Measurements from ENCODE around the gene NCAPD2.
"Not testable (repeated sequence)": the region's sequence is repeated elsewhere in the genome, so short reads cannot be mapped to it uniquely, and the experiment has no call there.

Gene NCAPD2

DNA sequence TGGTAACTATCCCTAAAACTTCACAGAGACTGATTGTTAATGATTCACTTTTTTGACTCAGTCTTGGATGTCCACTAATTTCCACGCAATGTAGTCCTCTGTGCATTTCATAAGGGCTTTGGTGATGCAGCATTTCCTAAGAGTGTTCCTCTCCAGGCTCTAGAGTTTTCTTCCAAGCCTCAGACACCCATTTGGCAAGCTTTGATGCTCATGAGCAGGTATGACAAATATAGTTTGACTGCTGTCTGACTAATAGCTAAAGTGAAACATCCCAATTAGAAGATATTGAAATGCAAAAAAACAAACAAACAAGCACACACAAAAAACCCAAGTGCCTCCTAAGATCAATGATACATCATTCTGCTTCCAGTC is 21.9 kb upstream of the NCAPD2 start:
- TF ChIP-seq, protein P1, sequence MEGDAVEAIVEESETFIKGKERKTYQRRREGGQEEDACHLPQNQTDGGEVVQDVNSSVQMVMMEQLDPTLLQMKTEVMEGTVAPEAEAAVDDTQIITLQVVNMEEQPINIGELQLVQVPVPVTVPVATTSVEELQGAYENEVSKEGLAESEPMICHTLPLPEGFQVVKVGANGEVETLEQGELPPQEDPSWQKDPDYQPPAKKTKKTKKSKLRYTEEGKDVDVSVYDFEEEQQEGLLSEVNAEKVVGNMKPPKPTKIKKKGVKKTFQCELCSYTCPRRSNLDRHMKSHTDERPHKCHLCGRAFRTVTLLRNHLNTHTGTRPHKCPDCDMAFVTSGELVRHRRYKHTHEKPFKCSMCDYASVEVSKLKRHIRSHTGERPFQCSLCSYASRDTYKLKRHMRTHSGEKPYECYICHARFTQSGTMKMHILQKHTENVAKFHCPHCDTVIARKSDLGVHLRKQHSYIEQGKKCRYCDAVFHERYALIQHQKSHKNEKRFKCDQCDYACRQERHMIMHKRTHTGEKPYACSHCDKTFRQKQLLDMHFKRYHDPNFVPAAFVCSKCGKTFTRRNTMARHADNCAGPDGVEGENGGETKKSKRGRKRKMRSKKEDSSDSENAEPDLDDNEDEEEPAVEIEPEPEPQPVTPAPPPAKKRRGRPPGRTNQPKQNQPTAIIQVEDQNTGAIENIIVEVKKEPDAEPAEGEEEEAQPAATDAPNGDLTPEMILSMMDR (IDR thresholded peaks at IDR 0.05; ENCODE audit: borderline replicate concordance, control extremely low read depth, extremely low read depth, insufficient read depth, missing control alignments) = no peak
- in situ Hi-C loops (cut with MboI; ENCODE audit: low sequenced_read_pairs, unreplicated experiment) = no loop called here
- DNase-seq (ENCODE audit: low spot score) = no peak

DNA sequence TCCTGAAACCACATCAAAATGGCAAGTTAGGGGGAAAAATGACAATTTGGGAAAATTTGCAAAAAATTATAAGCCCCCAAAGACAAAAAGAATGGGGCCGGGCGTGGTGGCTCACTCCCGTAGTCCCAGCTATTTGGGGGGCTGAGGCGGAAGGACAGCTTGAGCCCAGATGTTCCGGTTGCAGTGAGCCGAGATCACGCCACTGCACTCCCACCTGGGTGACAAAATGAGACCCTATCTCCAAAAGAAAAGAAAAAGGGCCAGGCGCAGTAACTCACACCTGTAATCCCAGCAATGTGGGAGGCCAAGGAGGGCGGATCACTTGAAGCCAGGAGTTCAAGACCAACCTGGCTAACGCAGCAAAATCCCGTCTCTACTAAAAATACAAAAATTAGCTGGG is 21.4 kb upstream of the NCAPD2 start:
- TF ChIP-seq, protein P1 (IDR thresholded peaks at IDR 0.05; ENCODE audit: borderline replicate concordance, control extremely low read depth, extremely low read depth, insufficient read depth, missing control alignments) = no peak
- DNase-seq (ENCODE audit: low spot score) = no peak
- in situ Hi-C loops (cut with MboI; ENCODE audit: low sequenced_read_pairs, unreplicated experiment) = no loop called here

DNA sequence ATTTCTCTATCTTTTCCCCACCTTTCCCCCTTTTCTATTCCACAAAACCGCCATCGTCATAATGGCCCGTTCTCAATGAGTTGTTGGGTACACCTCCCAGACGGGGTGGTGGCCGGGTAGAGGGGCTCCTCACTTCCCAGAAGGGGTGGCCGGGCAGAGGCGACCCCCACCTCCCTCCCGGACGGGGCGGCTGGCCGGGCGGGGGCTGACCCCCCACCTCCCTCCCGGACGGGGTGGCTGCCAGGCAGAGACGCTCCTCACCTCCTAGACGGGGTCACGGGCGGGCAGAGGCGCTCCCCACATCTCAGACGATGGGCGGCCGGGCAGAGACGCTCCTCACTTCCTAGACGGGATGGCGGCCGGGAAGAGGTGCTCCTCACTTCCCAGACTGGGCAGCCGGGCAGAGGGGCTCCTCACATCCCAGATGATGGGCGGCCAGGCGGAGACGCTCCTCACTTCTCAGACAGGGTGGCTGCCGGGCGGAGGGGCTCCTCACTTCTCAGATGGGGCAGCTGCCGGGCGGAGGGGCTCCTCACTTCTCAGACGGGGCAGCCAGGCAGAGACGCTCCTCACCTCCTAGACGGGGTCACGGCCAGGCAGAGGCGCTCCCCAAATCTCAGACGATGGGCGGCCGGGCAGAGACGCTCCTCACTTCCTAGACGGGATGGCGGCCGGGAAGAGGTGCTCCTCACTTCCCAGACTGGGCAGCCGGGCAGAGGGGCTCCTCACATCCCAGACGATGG is 18.5 kb upstream of the NCAPD2 start:
- in situ Hi-C loops (cut with MboI; ENCODE audit: low sequenced_read_pairs, unreplicated experiment); DNase-seq (ENCODE audit: low spot score): not testable (repeated sequence)

DNA sequence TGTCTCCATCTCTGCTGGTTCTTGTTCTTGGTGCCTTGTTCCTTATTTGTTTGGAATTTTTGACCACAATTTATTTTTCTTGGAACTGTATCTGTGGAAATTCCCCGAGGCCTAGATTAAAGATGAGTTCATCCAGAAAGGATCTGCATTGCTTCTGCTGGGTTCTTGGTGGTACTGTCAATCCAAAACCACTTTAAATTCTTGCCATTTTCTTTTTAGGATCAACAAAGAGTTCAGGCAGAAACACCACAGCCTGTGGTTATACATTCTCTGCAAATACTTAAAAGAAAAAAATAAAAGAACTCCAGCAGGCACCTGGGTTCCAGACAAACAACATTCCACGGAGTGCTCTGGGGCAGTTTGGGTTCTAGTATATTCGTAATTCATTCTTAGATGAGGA is 17.4 kb upstream of the NCAPD2 start:
- in situ Hi-C loops (cut with MboI; ENCODE audit: low sequenced_read_pairs, unreplicated experiment) = no loop called here
- no peak for DNase-seq (ENCODE audit: low spot score)
- TF ChIP-seq, protein P1 (IDR thresholded peaks at IDR 0.05; ENCODE audit: borderline replicate concordance, control extremely low read depth, extremely low read depth, insufficient read depth, missing control alignments) = no peak

DNA sequence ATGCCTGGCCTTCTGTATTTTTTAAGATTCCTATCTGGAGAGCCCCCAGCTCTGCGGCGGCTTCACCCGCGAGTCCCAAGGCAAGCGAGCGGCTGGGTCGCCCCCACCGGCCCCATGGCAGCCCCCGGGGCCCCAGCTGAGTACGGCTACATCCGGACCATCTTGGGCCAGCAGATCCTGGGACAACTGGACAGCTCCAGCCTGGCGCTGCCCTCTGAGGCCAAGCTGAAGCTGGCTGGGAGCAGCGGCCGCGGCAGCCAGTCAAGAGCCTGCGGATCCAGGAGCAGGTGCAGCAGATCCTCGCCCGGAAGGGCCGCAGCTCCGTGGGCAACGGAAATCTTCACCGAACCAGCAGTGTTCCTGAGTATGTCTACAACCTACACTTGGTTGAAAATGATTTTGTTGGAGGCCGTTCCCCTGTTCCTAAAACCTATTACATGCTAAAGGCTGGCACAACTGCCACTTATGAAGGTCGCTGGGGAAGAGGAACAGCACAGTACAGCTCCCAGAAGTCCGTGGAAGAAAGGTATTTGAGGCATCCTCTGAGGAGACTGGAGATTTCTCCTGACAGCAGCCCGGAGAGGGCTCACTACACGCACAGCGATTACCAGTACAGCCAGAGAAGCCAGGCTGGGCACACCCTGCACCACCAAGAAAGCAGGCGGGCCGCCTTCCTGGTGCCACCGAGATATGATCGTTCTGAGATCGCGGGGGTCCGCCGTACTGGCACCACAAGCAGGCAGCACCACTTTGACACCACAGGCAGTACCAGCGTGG is 16.1 kb upstream of the NCAPD2 start:
- in situ Hi-C loops (cut with MboI; ENCODE audit: low sequenced_read_pairs, unreplicated experiment); DNase-seq (ENCODE audit: low spot score): not testable (repeated sequence)

DNA sequence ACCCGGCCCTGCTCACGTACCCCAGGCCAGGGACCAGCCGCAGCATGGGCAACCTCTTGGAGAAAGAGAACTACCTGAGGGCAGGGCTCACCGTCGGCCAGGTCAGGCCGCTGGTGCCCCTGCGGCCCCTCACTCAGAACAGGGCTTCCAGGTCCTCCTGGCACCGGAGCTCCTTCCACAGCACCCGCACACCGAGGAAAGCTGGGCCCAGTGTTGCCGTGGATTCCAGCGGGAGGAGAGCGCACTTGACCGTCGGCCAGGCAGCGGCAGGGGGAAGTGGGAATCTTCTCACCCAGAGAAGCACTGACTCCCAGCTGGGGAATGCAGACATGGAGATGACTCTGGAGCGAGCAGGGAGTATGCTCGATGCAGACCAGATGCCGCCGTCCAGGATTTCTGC is 15.5 kb upstream of the NCAPD2 start:
- in situ Hi-C loops (cut with MboI; ENCODE audit: low sequenced_read_pairs, unreplicated experiment) = no loop called here
- TF ChIP-seq, protein P1 (IDR thresholded peaks at IDR 0.05; ENCODE audit: borderline replicate concordance, control extremely low read depth, extremely low read depth, insufficient read depth, missing control alignments) = no peak
- no peak for DNase-seq (ENCODE audit: low spot score)

DNA sequence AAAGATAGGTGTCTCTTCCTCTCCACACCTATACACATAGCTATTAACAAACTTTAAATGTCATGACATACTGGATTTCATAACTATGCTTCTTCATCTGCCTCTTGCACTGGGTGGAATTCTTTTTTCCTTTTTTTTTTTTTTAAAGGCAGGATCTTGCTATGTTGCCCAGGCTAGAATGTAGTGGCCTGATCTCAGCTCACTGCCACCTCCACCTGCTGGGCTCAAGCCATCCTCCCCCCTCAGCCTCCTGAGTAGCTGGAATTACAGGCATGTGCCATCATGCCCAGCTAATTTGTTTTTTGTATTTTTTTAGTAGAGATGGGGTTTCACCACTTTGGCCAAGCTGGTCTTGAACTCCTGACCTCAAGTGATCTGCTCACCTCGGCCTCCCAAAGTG is 5.7 kb upstream of the NCAPD2 start:
- TF ChIP-seq, protein P1 (IDR thresholded peaks at IDR 0.05; ENCODE audit: borderline replicate concordance, control extremely low read depth, extremely low read depth, insufficient read depth, missing control alignments) = no peak
- no peak for DNase-seq (ENCODE audit: low spot score)
- in situ Hi-C loops (cut with MboI; ENCODE audit: low sequenced_read_pairs, unreplicated experiment) = no loop called here

Data from GM13976 (cell line).